GM12892 (cell line): Measurements from ENCODE around the gene GADD45GIP1.

Source experiments
- POLR2AphosphoS5 ChIP-seq: IDR thresholded peaks from 2 replicates; pipeline ENCODE4 v1.6.1; 2011; ENCODE audit warnings: low read depth, low read length, control low read depth
- TAF1 ChIP-seq: IDR thresholded peaks from 2 replicates; pipeline ENCODE4 v1.6.1; 2011; ENCODE audit warnings: low read depth, mild to moderate bottlenecking, control low read depth, low read length, borderline replicate concordance

GRCh38 chr19:13005253-13005652 lies 48.2 kb upstream of the GADD45GIP1 start:
- no peak for TF ChIP-seq POLR2AphosphoS5
- TF ChIP-seq TAF1, result no peak
